IPS-15b (cell line): ENCODE results near the gene FYN.

Experiments
- H3K27me3 ChIP-seq: one replicate; pipeline ENCODE4 v1.6.1; 2013; ENCODE audit warnings: low read length; ENCODE audit not compliant: control insufficient read depth, insufficient read depth
- H3K36me3 ChIP-seq: one replicate; pipeline ENCODE4 v1.6.1; 2013; ENCODE audit warnings: low read length; ENCODE audit not compliant: control insufficient read depth, insufficient read depth
- H3K4me1 ChIP-seq: one replicate; pipeline ENCODE4 v1.6.1; 2013; ENCODE audit warnings: mild to moderate bottlenecking, low read length; ENCODE audit not compliant: control insufficient read depth, insufficient read depth
- H3K4me3 ChIP-seq: one replicate; pipeline ENCODE4 v1.5.1; 2013; ENCODE audit warnings: low read depth, low read length
- H3K9ac ChIP-seq: one replicate; pipeline ENCODE4 v1.6.1; 2013; ENCODE audit warnings: low read depth, mild to moderate bottlenecking, low read length
- H3K9me3 ChIP-seq: one replicate; pipeline ENCODE4 v1.6.1; 2013; ENCODE audit warnings: mild to moderate bottlenecking, low read length; ENCODE audit not compliant: control insufficient read depth, insufficient read depth

FYN gene

DNA sequence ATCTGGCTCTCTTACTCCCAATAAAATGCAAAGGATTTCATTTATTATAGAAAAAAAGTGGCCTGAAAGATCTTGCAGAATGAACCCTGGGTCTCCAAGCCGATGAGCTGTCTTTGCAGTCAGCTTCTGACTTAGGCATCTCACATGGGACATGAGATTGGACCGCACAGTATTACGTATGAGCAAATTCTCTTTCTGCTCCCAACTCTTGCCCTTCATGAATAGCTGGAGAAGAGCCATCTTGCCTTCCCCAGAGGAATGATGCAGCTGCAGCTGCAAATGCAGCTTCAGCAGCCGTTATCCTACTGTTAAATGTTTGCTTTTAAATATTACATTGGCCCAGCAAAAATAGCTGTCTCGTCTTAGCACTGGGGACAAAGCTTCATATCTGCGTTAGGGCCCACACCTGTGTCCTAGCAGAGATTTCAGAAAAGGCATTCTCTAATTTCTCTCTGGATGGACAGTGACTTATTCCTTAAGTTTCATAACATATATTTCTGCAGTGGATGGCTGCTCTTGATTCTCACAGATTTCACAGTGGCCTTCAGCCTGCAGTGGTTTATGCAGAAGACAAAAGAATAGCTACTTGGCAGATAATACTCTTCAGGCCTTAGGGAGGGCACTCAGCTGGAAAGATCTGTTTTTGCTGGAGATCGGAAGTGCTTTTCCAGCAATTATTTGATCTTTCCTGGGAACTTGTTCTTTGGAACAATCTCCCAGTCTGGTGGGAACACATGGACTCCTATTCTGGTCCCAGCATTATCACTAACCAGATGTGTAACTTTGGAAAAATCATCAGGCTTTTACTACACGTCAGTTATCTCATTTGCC lies 129.2 kb downstream of the FYN start:
- Histone ChIP-seq H3K4me3 (no peak overlapping the region), H3K4me1 (no peaks in the 10 kb centered on the region), H3K9me3 (no peaks in the 10 kb centered on the region), H3K9ac (no peak overlapping the region), H3K36me3 (no peaks in the 10 kb centered on the region), H3K27me3 (no peaks in the 10 kb centered on the region)

DNA sequence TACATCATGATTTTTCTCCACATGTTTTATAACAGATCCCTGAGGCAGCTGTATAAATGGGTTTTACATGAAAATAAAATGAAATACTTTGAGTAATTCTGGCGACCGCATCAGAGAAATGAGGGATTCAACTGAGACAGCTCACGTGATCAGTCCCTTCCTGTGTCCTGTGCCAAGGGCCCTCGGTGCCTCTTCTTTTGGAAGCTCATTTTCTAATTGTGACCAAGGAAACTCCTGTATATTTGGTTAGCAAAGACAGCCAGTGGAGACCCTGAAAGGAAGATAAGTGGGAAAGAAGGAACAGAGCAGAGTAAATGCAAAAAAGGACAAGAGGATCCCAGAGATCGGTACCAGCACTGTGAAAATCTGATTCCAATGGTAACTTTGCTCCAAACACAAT lies 129.9 kb downstream of the FYN start:
- Histone ChIP-seq H3K4me3 (no peak overlapping the region), H3K4me1 (no peaks in the 10 kb centered on the region), H3K9me3 (no peaks in the 10 kb centered on the region), H3K36me3 (no peaks in the 10 kb centered on the region), H3K27me3 (no peaks in the 10 kb centered on the region), H3K9ac (no peak overlapping the region)

DNA sequence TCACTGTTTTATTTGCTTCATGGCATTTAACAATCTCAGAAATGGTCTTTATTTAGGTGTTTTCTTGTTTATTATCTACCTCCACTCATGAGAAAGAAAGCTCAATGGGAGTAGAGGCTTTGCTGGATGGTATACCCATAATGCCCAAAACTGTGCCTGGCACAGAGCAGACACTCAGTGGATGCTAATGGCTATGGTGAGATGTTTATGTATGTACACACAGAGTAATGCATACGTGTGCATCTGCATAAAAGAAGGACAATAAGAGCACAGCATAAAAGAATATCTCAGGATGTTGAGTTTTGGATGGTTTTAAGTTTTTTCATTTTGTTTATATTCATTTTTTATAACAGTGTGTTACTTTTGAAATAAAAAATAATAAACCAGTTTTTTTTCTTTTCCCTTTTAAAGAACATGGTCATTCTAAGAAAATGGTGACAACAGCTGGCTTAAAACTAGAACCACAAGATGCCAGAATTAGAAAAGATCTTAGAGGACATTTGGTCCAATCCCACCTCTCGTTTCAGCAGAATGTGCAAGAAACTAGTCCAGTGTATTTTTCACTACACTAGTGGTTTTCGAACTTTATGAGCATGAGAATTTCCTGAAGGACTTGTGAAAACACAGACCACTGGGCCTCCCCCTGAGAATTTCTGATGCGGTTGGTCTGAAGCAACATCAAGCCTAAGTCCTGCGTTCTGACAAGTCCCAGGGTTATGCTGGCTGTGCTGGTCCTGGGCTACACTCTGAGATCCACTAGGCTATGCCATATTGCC lies 131.9 kb downstream of the FYN start:
- H3K36me3 ChIP-seq = no peaks in the 10 kb centered on the region
- no peaks in the 10 kb centered on the region for H3K9me3 ChIP-seq

DNA sequence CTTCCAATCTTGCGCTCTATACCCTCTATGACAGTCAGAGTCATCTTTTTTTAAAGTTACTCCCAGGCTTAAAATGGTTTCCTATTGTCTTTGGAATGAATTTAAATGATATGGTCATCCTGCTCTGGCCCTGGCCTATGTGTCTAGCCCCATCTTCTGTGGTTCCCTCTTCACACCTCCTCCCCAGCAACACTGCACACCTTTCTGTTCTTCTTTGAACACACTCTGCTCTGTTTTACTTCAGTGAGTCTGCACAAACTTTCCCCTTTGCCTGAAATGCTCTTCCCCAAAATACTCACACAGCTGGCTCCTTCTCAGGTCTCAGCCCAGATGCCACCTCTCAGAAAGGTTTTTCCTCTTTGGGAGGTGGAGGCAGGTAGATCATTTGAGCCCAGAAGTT lies 132.7 kb downstream of the FYN start:
- Histone ChIP-seq H3K4me1 (no peaks in the 10 kb centered on the region), H3K9me3 (no peaks in the 10 kb centered on the region), H3K4me3 (no peak overlapping the region), H3K9ac (no peak overlapping the region), H3K36me3 (no peaks in the 10 kb centered on the region), H3K27me3 (no peaks in the 10 kb centered on the region)

More for the DNA sequence above, 131.9 kb downstream of the FYN start:
- Histone ChIP-seq H3K4me3 (no peak overlapping the region), H3K27me3 (no peaks in the 10 kb centered on the region), H3K4me1 (no peaks in the 10 kb centered on the region), H3K9ac (no peak overlapping the region)

DNA sequence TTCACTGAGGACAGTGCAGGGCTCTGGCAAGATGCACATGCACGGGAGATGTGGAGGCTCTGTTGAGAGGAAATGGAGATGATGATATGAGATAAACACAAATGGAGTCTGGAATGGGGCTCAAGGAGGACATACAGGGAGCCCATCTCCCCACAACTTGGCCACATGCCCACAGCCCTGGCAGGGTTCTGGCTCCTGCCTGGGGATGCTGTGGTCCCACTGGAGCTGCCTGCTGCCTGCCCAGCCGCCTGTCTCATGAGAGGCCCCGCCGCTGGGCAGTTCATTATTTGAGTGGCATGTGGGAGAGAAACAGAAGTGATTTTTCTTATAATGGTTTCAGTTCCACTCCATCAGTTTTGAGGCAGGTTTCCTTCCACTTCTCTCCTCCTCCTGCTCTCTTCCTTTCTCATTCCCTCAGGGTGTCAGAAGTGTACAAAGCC lies 134.0 kb downstream of the FYN start:
- Histone ChIP-seq H3K27me3 (no peaks in the 10 kb centered on the region), H3K4me3 (no peak overlapping the region), H3K36me3 (no peaks in the 10 kb centered on the region), H3K9me3 (no peaks in the 10 kb centered on the region), H3K4me1 (no peaks in the 10 kb centered on the region), H3K9ac (no peak overlapping the region)

DNA sequence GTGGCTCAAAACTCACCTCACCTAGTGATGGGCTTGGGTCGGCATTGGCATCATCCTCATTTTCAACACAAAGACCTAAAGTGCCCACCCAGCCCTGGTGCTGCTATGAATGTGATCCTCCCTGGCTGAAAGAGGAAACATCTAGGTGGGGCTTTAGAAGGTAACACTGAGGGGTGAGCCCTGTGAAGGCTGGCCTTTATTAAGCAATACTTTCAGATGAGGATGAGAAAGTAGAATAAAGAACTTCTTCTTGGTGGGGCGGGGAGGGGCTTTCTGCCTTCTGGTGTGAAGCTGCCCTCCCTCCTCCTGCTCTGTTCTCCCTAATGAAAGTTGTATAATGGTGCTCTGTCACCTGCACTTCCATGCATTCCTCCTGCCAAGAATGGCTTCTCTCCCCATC lies 134.6 kb downstream of the FYN start:
- no peaks in the 10 kb centered on the region for H3K9me3 ChIP-seq
- no peaks in the 10 kb centered on the region for H3K4me1 ChIP-seq
- no peak overlapping the region for H3K4me3 ChIP-seq
- H3K27me3 ChIP-seq = no peaks in the 10 kb centered on the region
- H3K9ac ChIP-seq = no peak overlapping the region
- H3K36me3 ChIP-seq = no peaks in the 10 kb centered on the region

DNA sequence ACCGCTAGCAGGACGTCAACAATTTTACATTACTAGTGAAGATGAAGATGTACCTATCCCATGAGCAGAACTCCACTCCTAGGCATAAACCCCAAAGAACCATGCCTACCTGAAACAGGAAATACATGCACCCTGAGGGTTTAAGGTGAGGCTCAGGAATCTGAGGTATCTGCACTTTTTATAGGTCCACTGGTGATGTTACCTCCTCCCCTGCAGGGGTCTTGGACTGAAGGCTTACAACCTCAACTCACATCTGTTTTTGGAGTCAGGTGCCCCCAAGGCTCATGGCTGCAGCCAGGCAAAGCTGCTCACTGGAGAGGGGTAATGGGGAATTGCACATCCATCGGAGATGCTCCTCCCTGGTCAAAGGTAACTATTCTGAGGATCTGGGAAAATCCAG lies 135.1 kb downstream of the FYN start:
- Histone ChIP-seq H3K4me1 (no peaks in the 10 kb centered on the region), H3K36me3 (no peaks in the 10 kb centered on the region), H3K9ac (no peak overlapping the region), H3K27me3 (no peaks in the 10 kb centered on the region), H3K4me3 (no peak overlapping the region), H3K9me3 (no peaks in the 10 kb centered on the region)

DNA sequence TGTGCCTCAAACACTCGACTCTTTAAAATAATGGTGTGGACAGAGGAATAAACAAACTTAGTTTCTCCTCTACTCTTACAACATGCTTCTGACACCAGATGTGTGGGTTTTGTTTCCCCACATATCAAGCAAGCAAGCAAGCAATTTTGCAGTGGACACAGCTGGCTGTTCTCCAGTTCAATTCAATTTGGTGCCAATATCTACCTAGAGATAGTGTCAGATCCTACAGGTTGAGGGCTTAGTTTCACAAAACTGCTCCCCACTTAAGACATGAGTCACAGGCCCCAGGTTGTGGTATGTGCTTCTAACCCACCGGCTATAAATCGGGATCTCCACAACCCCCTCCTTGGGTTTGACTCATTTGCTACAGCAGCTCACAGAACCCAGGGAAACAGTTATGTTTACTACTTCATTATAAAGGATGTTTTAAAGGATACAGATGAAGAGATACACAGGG lies 136.2 kb downstream of the FYN start:
- H3K27me3 ChIP-seq = no peaks in the 10 kb centered on the region
- peaks cover 2% of the 10 kb centered on the region for H3K9me3 ChIP-seq
- no peaks in the 10 kb centered on the region for H3K4me1 ChIP-seq
- no peak overlapping the region for H3K9ac ChIP-seq
- H3K36me3 ChIP-seq = peaks cover 6% of the 10 kb centered on the region
- H3K4me3 ChIP-seq = no peak overlapping the region

DNA sequence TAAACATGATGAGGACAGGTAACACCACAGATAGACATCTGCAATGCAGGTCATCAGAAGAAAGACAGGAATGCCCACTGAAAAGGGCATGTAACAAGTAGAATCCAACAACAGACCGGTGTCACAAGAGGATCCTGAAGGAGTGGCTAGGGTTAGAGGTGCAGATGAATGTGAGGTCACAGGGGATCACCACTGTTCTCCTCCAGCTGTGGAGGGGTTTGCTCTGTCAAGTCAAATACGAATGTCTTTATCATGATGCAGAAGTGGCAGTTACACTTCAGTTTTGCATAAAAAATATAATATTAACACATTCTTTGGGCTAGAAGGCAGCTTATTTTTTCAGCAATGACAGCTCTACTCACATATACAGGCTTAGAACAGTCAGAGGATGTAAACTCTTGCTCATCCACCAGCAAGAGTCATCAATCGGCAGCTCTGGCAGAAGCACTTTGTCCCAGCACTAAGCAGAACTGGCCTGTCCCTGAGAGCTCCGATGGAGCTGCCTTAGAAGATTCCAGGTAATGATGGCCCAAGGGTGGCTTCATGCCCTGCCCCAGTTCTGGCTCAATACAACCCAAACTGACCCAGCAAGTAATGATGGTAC lies 137.1 kb downstream of the FYN start:
- Histone ChIP-seq H3K4me3 (no peak overlapping the region), H3K36me3 (peaks cover 6% of the 10 kb centered on the region), H3K27me3 (no peaks in the 10 kb centered on the region), H3K4me1 (peaks cover 7% of the 10 kb centered on the region), H3K9ac (no peak overlapping the region), H3K9me3 (peaks cover 2% of the 10 kb centered on the region)

DNA sequence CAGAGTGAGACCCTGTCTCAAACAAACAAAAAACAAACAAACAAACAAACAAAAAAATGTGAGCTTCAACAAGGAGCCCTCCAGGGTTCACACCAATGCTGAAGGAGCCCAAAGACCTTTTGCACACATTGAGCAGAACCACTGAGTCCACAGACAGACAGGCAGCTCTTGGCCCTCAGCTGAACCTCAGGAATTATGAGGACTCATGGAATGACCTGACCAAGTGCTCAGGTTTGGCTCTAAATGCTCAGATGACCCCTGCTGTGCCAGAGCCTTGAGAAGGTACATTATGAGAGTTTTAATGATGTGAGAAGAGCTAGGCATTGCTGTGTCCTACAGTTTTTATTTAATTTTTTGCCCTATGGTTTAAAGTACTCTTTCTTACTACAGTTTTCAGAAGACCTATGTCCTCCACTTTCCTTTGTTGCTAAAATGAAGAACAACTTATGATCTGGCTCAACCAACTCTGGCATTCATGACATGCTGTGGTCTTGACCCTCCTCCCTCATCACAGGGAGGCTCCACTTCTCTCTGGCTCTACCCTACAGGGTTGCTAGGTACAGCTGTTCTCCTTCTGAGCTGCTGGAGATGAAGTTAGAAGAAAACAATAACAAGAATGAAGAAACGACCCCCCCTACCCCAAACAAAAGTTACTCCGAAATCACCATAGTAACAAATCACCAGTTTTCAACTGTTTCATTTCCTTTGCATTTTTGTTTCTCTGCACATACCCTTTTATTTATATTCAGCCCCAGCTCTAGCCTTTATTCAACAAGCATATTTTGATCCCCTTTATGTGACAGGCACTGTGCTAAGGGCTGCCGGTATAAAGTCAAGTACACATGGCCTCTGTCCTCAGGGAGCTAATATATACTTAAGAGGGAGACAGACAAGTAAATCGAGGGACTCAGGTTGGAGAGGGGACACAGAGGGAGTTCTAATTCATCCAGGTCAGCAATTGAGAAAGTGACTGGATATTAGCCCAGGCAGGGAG lies 138.9 kb downstream of the FYN start:
- no peaks in the 10 kb centered on the region for H3K27me3 ChIP-seq
- H3K4me3 ChIP-seq = no peak overlapping the region
- peaks cover 6% of the 10 kb centered on the region for H3K36me3 ChIP-seq
- H3K4me1 ChIP-seq = peaks cover 8% of the 10 kb centered on the region
- H3K9me3 ChIP-seq = peaks cover 2% of the 10 kb centered on the region
- H3K9ac ChIP-seq = no peak overlapping the region

DNA sequence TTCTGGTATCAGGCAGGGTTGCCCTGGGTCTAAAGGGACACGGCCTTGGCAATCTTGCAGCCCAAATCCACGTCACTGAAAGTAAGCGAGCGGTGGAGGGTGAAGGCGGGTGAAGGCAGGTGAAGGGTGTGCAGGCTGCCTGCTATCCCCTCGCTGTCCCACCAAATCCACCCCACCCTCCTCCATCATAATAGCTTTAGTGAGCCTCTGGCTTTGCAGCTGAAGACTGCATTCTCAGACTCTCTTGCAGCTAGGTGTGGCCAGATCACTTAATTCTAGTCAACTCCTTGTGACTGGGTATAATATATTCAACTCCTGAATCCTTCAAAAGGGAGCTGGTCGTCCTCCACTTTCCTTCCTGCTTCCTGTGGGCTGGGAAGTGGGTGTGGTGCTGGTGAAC lies 140.9 kb downstream of the FYN start:
- H3K9ac ChIP-seq = no peak overlapping the region
- H3K36me3 ChIP-seq = peaks cover 6% of the 10 kb centered on the region
- H3K4me1 ChIP-seq = peaks cover 8% of the 10 kb centered on the region
- peaks cover 2% of the 10 kb centered on the region for H3K9me3 ChIP-seq
- no peaks in the 10 kb centered on the region for H3K27me3 ChIP-seq
- H3K4me3 ChIP-seq = no peak overlapping the region
